G401.6 (cell line): ENCODE results near the gene SLC5A5.

Experiments
- FAIRE-seq: peaks from 2 replicates; lab custom pipeline; 2012; peaks lifted over from hg19 to GRCh38; lab: Jason Lieb, UNC

SLC5A5 gene

DNA sequence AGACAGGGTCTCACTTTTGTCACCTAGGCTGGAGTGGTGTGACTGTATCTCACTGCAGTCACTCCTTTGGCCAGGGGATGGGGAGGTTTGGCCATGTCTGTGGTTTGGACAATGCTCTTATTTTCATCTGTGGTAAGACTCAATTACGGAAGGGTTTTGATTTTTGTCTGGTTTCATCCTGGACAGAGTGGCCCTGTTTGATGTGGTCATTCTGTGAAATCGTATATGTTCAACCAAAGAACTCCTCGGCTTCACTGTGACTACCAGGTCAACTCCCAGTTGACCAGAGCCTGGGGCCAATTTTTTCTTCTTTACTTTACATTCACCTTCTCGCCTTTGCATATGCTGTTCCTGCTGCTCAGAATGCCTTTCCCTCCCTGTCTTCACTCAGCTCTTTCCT lies 54.3 kb downstream of the SLC5A5 start:
- FAIRE-seq = no peak

DNA sequence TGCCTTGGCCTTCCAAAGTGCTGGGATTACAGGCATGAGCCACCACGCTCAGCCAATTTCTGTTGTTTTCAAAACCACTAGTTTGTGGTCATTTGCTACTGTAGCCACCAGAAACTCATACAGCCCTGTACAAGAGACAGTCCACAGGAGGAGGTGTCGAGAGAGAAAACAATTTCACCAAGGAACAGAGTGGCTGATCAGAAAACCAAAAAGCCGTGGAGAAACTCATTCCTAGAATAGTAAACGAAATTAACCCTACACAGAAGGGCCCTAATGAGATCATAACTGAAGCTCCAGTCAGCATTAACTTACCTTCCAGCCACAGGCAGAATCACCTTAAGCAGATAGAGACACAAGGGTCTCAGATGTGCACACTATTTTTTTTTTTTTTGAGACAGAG lies 57.3 kb downstream of the SLC5A5 start:
- no peak for FAIRE-seq

DNA sequence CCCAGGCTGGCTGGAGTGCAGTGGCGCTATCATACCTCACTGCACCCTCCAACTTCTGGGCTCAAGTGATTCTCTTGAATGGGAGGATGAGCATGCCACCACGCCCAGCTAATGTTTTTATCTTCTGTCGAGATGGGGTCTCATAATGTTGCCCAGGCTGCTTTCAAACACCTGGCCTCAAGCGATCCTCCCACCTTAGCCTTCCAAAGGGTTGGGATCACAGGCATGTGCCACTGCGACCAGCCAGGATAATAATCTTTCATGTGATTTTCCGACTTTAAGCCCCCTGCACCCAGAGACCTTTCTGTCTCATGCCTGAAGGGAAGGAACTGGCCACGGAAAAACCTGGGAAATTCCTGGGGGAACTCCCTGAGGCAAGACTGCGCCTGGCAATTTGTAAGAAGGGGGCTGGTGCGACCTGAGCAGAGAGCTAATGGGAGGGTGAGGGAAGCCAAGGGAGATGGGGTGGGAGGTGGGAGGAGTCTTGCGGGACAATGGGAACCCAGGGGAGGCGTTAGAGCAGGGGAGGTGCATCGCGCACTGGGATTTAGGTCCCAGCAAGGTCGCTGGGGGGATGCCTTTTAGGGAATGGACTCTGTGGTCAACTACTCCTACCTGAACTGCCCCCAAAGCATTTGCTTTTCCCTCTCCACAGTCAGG lies 59.9 kb downstream of the SLC5A5 start:
- no peak for FAIRE-seq

DNA sequence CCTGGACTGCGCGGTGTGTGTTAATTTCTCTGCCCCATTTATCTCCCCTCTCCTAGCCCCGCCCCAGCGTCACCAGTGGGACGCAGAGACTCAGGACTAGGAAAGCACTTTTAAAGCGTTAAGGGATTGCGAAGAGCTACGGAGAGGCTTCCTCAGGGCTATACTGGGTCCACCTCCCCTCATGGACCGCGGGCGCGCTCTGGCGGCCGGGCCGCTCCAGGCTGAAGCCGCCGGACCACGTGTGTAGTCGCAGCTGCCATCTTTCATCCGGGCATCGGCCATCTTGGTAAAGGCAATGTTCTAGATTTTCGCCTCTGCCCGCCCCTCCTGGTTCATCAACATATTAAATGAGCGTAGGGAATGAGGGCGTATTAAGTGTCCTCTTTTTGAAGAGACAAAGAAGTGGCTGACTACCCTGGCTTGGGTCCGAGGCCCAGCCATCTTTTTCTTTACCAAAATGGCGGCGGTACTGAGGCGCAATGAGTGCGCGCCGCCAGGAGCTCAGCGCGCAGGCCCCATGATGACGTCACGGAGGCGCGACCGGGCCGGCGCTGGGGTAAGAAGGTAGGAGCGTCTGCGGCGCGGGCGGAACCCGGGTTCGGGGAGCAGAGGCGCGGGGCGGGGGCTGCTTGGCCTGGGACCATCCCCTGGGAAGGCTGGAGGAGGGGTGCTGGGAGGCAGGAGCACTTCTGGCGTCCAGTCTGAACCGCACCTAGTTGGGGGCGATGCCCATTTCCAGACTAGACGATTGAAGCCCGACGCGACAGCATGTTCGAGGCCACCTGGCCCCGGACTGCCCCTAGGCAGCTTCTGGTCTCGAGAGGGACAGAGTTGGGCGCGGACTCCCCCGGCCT lies 61.0 kb downstream of the SLC5A5 start, which contains the start of gene CCDC124:
Gene CCDC124, plus strand, starts transcription at position 531 of the 854 bp plus-strand sequence. CDS start 3,406 bp downstream, outside the sequence.
- peak; percentile 61 for FAIRE-seq

DNA sequence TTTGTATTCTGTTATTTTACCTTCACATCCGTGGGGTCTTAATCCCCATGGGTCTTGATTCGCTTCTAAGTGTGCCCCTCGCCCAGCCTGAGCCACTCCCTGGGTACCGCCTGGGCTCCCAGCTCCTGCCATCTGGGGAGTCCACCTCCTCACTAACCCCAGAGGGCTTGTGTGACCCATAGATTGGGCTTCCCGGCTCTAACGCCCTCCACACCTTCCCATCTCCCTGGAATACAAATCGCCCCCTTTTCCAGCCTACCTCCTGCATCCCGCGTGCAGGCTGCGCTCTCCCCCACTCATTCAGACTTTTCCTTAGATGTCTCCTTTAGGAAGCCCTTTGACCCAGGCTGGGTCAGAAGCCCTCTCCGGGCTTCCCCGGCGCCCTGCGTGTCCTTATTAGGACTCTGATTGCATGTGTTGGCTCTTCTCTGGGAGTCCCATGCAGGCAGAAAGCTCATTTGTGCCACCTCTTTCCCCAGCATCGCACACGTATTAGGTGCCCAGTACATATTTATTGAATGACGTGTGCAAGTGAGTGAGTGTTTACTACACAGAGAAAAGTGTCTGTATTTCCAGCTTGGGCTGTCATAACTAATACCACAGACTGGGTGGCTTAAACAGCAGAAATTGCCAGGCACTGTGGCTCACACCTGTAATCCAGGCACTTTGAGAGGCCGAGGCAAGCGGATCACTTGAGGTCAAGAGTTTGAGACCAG lies 61.8 kb downstream of the SLC5A5 start:
- no peak for FAIRE-seq

DNA sequence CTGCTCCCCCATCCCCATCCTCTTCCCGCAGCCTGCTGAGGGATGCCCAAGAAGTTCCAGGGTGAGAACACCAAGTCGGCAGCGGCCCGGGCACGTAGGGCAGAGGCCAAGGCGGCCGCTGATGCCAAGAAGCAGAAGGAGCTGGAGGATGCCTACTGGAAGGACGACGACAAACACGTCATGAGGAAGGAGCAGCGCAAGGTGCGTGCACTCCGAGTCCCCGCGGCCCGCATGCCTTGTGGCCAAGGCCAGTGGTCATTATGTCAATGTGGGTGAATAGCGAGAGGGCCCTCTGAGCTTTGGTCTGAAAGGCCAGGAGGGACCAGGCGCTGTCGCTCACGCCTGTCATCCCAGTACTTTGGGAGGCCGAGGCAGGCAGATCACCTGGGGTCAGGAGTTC lies 64.6 kb downstream of the SLC5A5 start:
- no peak for FAIRE-seq

DNA sequence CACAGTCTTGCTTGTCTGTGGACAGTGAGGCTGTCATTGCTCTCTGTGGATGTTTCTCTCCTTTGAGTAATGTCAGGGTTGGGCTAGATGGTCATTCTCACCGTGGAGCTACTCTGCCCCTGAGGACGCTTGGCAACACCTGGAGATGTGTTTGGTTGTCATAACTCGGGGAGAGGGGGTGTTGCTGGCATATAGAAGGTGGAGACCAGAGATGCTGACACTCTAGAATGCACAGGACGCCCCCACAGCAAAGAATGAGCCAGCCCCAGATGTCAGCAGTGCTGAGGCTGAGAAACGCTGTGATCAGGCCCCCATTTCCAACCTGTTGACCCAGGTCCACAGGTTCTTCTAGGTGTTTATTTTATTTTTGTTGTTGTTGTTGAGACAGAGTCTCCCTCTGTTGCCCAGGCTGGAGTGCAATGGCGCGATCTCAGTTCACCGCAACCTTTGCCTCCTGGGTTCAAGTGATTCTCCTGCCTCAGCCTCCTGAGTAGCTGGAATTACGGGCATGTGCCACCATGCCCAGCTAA lies 65.7 kb downstream of the SLC5A5 start:
- FAIRE-seq = no peak

DNA sequence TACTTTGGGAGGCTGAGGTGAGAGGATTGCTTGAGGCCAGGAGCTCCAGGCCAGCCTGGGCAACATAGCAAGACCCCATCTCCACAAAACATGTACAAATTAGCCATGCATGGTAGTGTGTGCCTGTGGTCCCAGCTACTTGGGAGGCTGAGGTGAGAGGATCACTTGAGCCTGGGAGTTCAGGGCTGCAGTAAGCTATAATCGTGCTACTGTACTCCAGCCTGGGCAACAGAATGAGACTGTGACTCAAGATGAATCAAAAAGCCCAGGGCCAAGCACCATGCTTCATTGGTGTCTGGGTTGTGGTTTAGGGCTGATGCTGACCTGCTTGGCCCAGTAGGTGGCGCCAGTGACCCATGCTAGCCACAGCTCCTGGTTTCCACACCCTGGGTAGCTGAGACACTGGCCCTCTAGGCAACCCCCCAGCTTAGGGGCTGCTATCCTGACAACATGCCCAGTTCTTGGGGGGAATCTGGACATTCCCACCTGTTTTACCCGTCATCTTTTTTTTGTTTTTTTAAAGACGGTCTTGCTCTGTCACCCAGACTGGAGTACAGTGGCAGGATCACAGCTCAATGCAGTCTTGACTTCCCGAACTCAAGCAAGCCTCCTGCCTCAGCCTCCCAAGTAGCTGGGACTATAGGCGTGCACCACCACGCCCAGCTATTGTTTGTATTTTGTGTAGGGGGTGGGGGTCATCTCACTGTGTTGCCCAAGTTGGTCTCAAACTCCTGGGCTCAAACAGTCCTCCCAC lies 66.5 kb downstream of the SLC5A5 start:
- peak; percentile 71 for FAIRE-seq

DNA sequence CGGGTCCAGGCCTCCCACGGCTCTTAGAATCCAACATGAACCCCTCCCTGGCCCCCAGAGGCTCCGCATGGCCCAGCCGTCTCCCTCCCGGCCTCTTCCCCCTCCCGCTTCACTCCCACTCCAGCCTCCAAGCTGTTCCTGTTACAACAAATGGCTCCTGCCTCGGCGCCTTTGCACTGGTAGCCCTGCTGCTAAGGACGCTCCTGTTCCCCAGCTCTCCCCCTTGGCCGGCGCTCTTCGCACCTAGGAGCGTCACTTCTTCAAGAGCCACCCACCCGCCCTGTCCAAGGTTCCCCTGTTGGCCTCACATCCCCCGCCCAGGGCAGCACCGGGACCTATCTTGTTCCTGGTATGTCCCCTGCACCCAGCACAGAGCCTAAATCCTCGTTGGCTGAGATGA lies 70.4 kb downstream of the SLC5A5 start:
- no peak for FAIRE-seq

DNA sequence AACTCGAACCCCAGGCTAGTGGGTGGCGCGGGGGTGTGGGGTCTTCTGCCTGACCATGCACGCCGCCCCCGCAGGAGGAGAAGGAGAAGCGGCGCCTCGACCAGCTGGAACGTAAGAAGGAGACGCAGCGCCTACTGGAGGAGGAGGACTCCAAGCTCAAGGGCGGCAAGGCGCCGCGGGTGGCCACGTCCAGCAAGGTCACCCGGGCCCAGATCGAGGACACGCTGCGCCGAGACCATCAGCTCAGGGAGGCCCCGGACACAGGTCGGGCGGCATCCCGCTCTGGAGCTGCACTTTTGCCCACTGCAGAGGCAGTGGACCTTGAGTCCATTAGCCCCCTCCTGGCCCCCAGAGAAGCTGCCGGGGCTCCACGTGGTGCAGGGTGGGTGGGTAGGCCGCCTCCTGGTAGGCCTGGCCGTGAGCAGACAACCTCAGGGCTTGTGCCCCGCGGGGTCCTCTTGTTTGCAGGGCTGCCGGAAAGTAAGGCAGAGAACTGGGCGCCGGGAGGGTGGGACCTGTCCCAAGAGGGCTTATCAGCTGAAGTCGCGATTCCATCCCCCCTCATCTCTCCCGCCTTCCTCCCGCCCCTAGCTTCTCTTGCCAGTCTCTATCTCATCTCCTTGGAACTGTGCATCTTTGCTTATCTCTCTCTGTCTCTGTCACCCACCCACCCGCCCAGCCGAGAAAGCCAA lies 71.0 kb downstream of the SLC5A5 start:
- FAIRE-seq = no peak

DNA sequence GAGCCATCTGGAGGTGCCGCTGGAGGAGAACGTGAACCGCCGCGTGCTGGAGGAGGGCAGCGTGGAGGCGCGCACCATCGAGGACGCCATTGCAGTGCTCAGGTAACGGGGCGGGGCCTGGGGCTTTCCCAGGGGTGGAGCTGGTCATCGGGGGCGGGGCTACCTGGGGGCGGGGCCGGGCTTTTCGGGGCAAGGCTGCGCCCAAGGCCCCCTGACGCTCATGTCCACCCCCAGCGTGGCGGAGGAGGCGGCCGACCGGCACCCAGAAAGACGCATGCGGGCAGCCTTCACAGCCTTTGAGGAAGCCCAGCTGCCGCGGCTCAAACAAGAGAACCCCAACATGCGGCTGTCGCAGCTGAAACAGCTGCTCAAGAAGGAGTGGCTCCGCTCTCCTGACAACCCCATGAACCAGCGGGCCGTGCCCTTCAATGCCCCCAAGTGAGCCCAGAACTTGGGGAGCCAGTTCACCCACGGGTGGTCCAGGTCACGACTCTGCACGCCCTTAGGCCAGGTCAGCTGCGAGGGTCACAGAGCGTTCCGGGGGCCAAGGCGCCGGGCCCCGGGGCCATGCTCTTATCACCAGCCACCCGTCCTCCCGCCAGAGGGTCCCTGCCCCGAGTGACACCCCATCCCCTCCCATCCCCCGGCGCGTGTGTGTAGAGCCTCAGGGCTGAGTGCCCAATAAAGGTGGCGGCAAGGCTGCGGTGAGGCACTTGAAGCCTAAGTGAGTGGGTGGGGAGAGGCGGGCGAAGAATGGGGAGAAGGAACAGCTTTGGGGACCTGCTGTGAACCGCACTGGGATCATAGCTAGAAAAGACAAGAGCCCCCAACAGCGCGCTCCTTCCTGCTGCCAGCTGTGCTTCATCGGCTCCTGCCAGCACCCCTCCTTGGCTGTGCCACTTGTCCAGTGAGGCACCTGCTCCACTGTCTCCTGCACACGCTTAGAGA lies 71.8 kb downstream of the SLC5A5 start:
- FAIRE-seq = no peak

DNA sequence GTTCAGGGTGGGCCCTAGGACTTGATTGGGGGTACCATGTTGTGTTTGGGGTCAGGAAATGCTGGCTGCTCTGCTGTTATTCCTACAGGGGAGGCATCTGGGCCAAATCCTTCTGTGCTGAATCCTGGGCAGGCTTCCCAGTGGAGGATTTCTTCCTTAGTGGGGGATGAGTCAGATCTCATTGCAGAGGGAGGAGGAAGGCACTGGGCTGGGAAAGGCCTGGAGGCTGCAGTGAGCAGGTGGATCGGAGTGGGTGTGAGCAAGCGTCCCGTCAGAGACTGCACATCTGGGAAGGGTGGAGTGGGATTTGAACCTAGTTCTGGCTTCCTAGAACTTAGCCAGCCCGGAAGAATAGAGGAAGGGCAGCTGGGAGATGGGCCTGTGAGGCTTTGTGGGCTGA lies 72.6 kb downstream of the SLC5A5 start:
- no peak for FAIRE-seq
